K562 (cell line): Measurements from ENCODE around the gene DHRS12. TPM values are rescaled to one million over a fixed set of nuclear protein-coding genes. Genes with fewer than 3 reads are reported as not detected.
A peak's percentile ranks its signal among the peaks of the same experiment; 100 is the strongest.

Source experiments
- C11orf30 ChIP-seq: fragments of 450-650 bp; IDR thresholded peaks from 2 replicates; pipeline ENCODE4 v1.6.1; 2016; ENCODE audit warnings: low read depth, mild to moderate bottlenecking
- CHD1 ChIP-seq: fragments of 200-600 bp; sonication (generic); IDR thresholded peaks from one replicate; pipeline ENCODE4 v1.6.1; 2012; ENCODE audit warnings: mild to moderate bottlenecking, moderate library complexity, low read length, inconsistent platforms
- CREB1 ChIP-seq, 2 experiments: sonication (generic) in 1 of 2; formaldehyde crosslinking in 1 of 2; IDR thresholded peaks; 2 replicates each; pipeline versions ENCODE4 v1.6.1 to v1.8.0; 2012 to 2022; ENCODE audit warnings: inconsistent platforms in 1 of 2, mild to moderate bottlenecking in 1 of 2, missing genetic modification reagents in 1 of 2, moderate library complexity in 1 of 2
- CREB5 ChIP-seq: fragments of 250-450 bp; sonication (Bioruptor Pico); IDR thresholded peaks from 2 replicates; pipeline ENCODE4 v1.5.0; 2020; ENCODE audit warnings: mild to moderate bottlenecking
- CREBBP ChIP-seq: IDR thresholded peaks from one replicate; pipeline ENCODE4 v1.6.1; 2012; ENCODE audit warnings: low read depth, mild to moderate bottlenecking, control low read depth, inconsistent platforms, low read length
- E2F6 ChIP-seq, 2 experiments: IDR thresholded peaks; 2 replicates each; pipeline ENCODE4 v1.6.1; 2011; ENCODE audit warnings: borderline replicate concordance in 1 of 2, control low read depth in 1 of 2, low read depth in 1 of 2, low read length in 1 of 2, mild to moderate bottlenecking in 1 of 2, mixed read lengths in 1 of 2, moderate library complexity in 1 of 2; ENCODE audit not compliant: insufficient read depth in 1 of 2, insufficient read length in 1 of 2, poor library complexity in 1 of 2, severe bottlenecking in 1 of 2; ENCODE audit errors: extremely low read depth in 1 of 2
- FIP1L1 ChIP-seq: fragments of 200-400 bp; formaldehyde crosslinking; IDR thresholded peaks from 2 replicates; pipeline ENCODE4 v1.6.1; 2018; ENCODE audit warnings: mild to moderate bottlenecking, low read depth, low read length; ENCODE audit not compliant: poor library complexity, severe bottlenecking
- FOS ChIP-seq: IDR thresholded peaks from 3 replicates; pipeline ENCODE4 v1.6.1; 2011; ENCODE audit not compliant: insufficient read length; ENCODE audit errors: extremely low read depth
- FOXP4 ChIP-seq: sonication (generic); formaldehyde crosslinking; IDR thresholded peaks from 2 replicates; pipeline ENCODE4 v1.8.0; 2022; ENCODE audit warnings: mild to moderate bottlenecking, missing genetic modification reagents, borderline replicate concordance
- HMGXB4 ChIP-seq: sonication (generic); formaldehyde crosslinking; IDR thresholded peaks from 2 replicates; pipeline ENCODE4 v1.8.1; 2023; ENCODE audit warnings: mild to moderate bottlenecking, missing genetic modification reagents
- MYNN ChIP-seq, 2 experiments: sonication (generic); formaldehyde crosslinking in 1 of 2; IDR thresholded peaks; 2 replicates each; pipeline versions ENCODE4 v1.5.0 to v1.6.1; 2016 to 2020; ENCODE audit warnings: antibody characterized with exemption in 1 of 2, missing genetic modification reagents in 1 of 2
- NFRKB ChIP-seq: fragments of 450-650 bp; IDR thresholded peaks from 2 replicates; pipeline ENCODE4 v1.6.1; 2016; ENCODE audit warnings: low read depth
- PML ChIP-seq: IDR thresholded peaks from 2 replicates; pipeline ENCODE4 v1.6.1; 2012; ENCODE audit warnings: low read length, inconsistent platforms
- RB1 ChIP-seq: fragments of 450-650 bp; IDR thresholded peaks from 2 replicates; pipeline ENCODE4 v1.6.1; 2017; ENCODE audit warnings: low read depth, mild to moderate bottlenecking
- TAL1 ChIP-seq: fragments of 450-650 bp; IDR thresholded peaks from 2 replicates; pipeline ENCODE4 v1.6.1; 2016; ENCODE audit warnings: mild to moderate bottlenecking
- TEAD1 ChIP-seq, 2 experiments: fragments of 450-650 bp in 1 of 2; sonication (generic) in 1 of 2; formaldehyde crosslinking; IDR thresholded peaks; 2 replicates each; pipeline versions ENCODE4 v1.4.0 to v1.8.0; 2020 to 2022; ENCODE audit warnings: mild to moderate bottlenecking in 2 of 2, missing genetic modification reagents in 1 of 2
- ZFP36 ChIP-seq: fragments of 150-350 bp; IDR thresholded peaks from 2 replicates; pipeline ENCODE4 v1.6.1; 2018; ENCODE audit warnings: low read length, low read depth; ENCODE audit not compliant: partially characterized antibody
- ZNF280A ChIP-seq: fragments of 450-650 bp; IDR thresholded peaks from 2 replicates; pipeline ENCODE4 v1.6.1; 2018; ENCODE audit warnings: mild to moderate bottlenecking, low read depth; ENCODE audit not compliant: partially characterized antibody
- ZNF444 ChIP-seq: fragments of 250-450 bp; sonication (Bioruptor Pico); IDR thresholded peaks from 2 replicates; pipeline ENCODE4 v1.4.0; 2020; ENCODE audit warnings: mild to moderate bottlenecking, moderate library complexity
- polyA plus RNA-seq, 8 experiments: library from polyadenylated mRNA; depleted of rRNA in 4 of 8; stranded (reverse) in 5 of 8; unstranded in 3 of 8; fragments of >200 nt; fragmentation: Nextera tagmentation in 2 of 8; fragmentation: Illumina TruSeq in 1 of 8; extraction: Ambion mirVana in 2 of 8; extraction: Trizol in 1 of 8; gene quantifications; 2 replicates each; pipeline versions ENCODE4 v1.2.1 to v1.2.3, GENCODE V29; 2011 to 2014; ENCODE audit warnings: inconsistent platforms in 1 of 8, missing spikeins in 1 of 8
- total RNA-seq, 7 experiments: library from RNA; depleted of rRNA in 6 of 7; stranded (reverse); fragments of >200 nt in 6 of 7; fragmentation: Illumina TruSeq in 2 of 7; extraction: Trizol in 2 of 7; gene quantifications; 2 replicates each; pipeline versions ENCODE4 v1.2.1 to v1.2.3, GENCODE V29; 2011 to 2021; ENCODE audit warnings: low replicate concordance in 1 of 7

The DHRS12 gene
- total and polyA plus RNA-seq, 9 of the 15 experiments (the other 6 are each of a cell fraction or from before 2014, with no cell fraction given): 0.62 to 2.7 (median 0.98) TPM

GRCh38 chr13:51844862-51845573 lies 41.1 kb upstream of the DHRS12 start, which contains the start of gene TMEM272 (continued):
- TF ChIP-seq ZNF280A (no peak), TAL1 (no peak), NFRKB (peak; percentile 58; the same call in 1 of the 2 replicates), C11orf30 (no peak), FOS (no peak), E2F6 (IDR thresholded peaks at IDR 0.05; ENCODE audit: borderline replicate concordance in 1 of 2, extremely low read depth in 1 of 2, insufficient read depth in 1 of 2, insufficient read length in 1 of 2, low read depth in 1 of 2, low read length in 1 of 2, poor library complexity in 1 of 2, severe bottlenecking in 1 of 2) (peak in 1 of 2 experiments; percentile 31), CHD1 (no peak), TEAD1 (CRISPR knock-in tag; IDR thresholded peaks at IDR 0.05) (no peak), CREBBP (no peak), ZNF444 (CRISPR knock-in tag) (no peak), CREB5 (CRISPR knock-in tag) (no peak), RB1 (peak; percentile 51; the same call in 1 of the 2 replicates), HMGXB4 (CRISPR knock-in tag) (no peak), MYNN (IDR thresholded peaks at IDR 0.05) (no peak), MYNN (CRISPR knock-in tag; IDR thresholded peaks at IDR 0.05) (no peak), FOXP4 (CRISPR knock-in tag) (no peak), ZFP36 (no peak), CREB1 (IDR thresholded peaks at IDR 0.05) (no peak), CREB1 (CRISPR knock-in tag; IDR thresholded peaks at IDR 0.05) (0 out of 2 replicates have a peak, but pooled peaks have one; percentile 11), FIP1L1 (no peak), PML (no peak)
